ENCODE data around the gene DUOX1. TPM values are rescaled to one million over a fixed set of nuclear protein-coding genes. Genes with fewer than 3 reads are reported as not detected.

The DUOX1 gene
- polyA plus RNA-seq, 1 of the 3 experiments (the other 2 are of a cell fraction) = not detected

DNA sequence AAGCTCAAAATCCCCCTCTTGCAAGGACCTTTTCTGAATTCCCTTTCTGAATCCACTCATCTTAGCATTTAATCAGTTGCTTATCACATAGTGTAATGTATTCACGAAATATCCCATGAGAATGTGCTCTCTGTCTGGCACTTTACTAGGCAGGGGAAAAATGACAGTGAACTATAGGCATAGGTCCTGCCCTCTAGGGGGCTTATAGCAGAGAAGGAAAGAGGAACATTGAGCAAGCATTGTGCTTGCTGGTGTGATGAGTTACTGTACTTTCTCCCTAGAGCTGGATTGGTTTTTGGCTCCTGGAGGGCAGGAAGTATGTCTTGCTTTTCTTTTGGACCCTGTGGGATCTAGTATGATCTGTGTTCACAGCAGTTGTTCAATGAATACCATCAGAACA lies 42.3 kb upstream of the DUOX1 start:
- DNase-seq = no peak
- Histone ChIP-seq H3K27me3 (ENCODE audit: insufficient read depth) (0 out of 2 replicates have a peak, but pooled peaks cover 8% of the 10 kb centered on the region), H3K9me2 (no peaks in the 10 kb centered on the region), H3K36me3 (replicated peaks in 1 of 2; ENCODE audit: control insufficient read depth in 1 of 2, insufficient read depth in 2 of 2, low read length in 1 of 2) (no peaks in the 10 kb centered on the region), H3K9me3 (no peaks in the 10 kb centered on the region), H3K4me1 (ENCODE audit: control insufficient read depth in 1 of 2, insufficient read depth in 2 of 2, low read depth in 1 of 2, low read length in 1 of 2) (no peaks in the 10 kb centered on the region), H2AFZ (ENCODE audit: low read depth) (no peak overlapping the region), H3K79me2 (ENCODE audit: insufficient read depth) (no peaks in the 10 kb centered on the region), H3K4me3 (ENCODE audit: low read depth in 2 of 2, low read length in 1 of 2) (no peak overlapping the region), H3K4me2 (no peak overlapping the region), H4K20me1 (ENCODE audit: insufficient read depth) (no peaks in the 10 kb centered on the region), H3F3A (replicated peaks; ENCODE audit: insufficient read depth) (no peaks in the 10 kb centered on the region), H3K9ac (no peak overlapping the region), H3K27ac (ENCODE audit: low read depth in 2 of 2, low read length in 1 of 2) (no peak overlapping the region)
- 21% methylated on average over 1 of the region's 1 CpG for WGBS (ENCODE audit: low lambda C conversion rate)
- CTCF ChIA-PET = interaction anchor here (0.6 to 8.4 kb wide), 2 partner anchors 27 to 31 kb away, joined by 3 to 46 read pairs; partner anchors contain the start of gene DUOXA2
- TF ChIP-seq, protein P1, sequence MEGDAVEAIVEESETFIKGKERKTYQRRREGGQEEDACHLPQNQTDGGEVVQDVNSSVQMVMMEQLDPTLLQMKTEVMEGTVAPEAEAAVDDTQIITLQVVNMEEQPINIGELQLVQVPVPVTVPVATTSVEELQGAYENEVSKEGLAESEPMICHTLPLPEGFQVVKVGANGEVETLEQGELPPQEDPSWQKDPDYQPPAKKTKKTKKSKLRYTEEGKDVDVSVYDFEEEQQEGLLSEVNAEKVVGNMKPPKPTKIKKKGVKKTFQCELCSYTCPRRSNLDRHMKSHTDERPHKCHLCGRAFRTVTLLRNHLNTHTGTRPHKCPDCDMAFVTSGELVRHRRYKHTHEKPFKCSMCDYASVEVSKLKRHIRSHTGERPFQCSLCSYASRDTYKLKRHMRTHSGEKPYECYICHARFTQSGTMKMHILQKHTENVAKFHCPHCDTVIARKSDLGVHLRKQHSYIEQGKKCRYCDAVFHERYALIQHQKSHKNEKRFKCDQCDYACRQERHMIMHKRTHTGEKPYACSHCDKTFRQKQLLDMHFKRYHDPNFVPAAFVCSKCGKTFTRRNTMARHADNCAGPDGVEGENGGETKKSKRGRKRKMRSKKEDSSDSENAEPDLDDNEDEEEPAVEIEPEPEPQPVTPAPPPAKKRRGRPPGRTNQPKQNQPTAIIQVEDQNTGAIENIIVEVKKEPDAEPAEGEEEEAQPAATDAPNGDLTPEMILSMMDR (IDR thresholded peaks at IDR 0.05) = peak; percentile 10; the same call in 1 of the 2 replicates
- TF ChIP-seq ELF1 (IDR thresholded peaks at IDR 0.05) = no peak
- TF ChIP-seq, protein P2, sequence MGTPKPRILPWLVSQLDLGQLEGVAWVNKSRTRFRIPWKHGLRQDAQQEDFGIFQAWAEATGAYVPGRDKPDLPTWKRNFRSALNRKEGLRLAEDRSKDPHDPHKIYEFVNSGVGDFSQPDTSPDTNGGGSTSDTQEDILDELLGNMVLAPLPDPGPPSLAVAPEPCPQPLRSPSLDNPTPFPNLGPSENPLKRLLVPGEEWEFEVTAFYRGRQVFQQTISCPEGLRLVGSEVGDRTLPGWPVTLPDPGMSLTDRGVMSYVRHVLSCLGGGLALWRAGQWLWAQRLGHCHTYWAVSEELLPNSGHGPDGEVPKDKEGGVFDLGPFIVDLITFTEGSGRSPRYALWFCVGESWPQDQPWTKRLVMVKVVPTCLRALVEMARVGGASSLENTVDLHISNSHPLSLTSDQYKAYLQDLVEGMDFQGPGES (IDR thresholded peaks at IDR 0.05; ENCODE audit: low read depth, low read length) = no peak
- POLR2A ChIA-PET = no interaction called here

DNA sequence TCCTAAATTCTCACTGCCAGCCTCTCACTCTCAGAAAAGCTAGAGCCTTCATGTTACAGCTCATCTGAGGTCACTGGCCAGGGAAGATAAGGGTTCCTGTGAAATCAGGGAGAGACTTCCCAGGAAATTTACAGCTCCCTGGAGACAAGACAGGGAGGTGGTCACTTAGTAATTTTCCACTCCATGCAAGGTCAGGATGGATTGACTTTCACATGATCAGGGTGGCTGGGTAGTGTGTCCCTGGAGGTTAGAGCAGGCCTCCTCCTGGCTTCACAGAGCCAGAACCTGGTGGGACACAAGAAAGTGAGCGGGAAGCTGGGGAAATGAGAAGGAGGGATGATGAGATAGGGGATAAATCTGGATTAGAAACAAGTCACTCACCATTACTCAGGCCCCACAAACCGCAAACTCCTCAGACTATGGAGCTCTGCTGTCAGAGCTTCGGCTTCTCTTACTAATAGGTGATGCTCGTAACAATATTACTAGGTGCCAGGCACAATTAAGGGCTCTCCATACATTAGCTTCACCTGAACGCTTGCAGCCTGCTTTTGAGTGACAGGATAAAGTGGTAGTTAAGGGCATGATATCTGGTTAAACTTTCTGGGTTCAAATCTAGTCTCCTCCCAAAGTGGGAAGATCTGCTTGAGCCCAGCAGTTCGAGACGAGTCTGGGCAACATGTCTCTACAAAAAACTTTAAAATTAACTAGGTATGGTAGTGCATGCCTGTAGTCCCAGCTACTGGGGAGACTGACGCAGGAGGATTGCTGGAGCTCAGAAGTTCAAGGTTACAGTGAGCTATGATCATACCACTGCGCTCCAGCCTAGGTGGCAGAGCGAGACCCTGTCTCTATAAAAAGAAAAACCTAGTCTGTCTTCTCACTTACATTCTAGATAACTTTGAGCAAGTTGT lies 40.7 kb upstream of the DUOX1 start:
- Histone ChIP-seq H3K27me3 (ENCODE audit: insufficient read depth) (0 out of 2 replicates have a peak, but pooled peaks cover 8% of the 10 kb centered on the region), H3K4me1 (ENCODE audit: control insufficient read depth in 1 of 2, insufficient read depth in 2 of 2, low read depth in 1 of 2, low read length in 1 of 2) (no peaks in the 10 kb centered on the region), H3F3A (replicated peaks; ENCODE audit: insufficient read depth) (no peaks in the 10 kb centered on the region), H3K9me2 (no peaks in the 10 kb centered on the region), H3K27ac (ENCODE audit: low read depth in 2 of 2, low read length in 1 of 2) (no peak overlapping the region), H4K20me1 (ENCODE audit: insufficient read depth) (no peaks in the 10 kb centered on the region), H3K9me3 (no peaks in the 10 kb centered on the region), H3K79me2 (ENCODE audit: insufficient read depth) (no peaks in the 10 kb centered on the region), H3K36me3 (replicated peaks in 1 of 2; ENCODE audit: control insufficient read depth in 1 of 2, insufficient read depth in 2 of 2, low read length in 1 of 2) (no peaks in the 10 kb centered on the region), H3K4me2 (no peak overlapping the region), H3K9ac (no peak overlapping the region), H2AFZ (ENCODE audit: low read depth) (no peak overlapping the region), H3K4me3 (ENCODE audit: low read depth in 2 of 2, low read length in 1 of 2) (no peak overlapping the region)
- DNase-seq = no peak
- TF ChIP-seq, protein P2 (IDR thresholded peaks at IDR 0.05; ENCODE audit: low read depth, low read length) = no peak
- no peak for TF ChIP-seq YY1 (IDR thresholded peaks at IDR 0.05; ENCODE audit: low read depth)
- no peak for TF ChIP-seq RFX5 (IDR thresholded peaks at IDR 0.05; ENCODE audit: low read length)
- TF ChIP-seq, protein P3, sequence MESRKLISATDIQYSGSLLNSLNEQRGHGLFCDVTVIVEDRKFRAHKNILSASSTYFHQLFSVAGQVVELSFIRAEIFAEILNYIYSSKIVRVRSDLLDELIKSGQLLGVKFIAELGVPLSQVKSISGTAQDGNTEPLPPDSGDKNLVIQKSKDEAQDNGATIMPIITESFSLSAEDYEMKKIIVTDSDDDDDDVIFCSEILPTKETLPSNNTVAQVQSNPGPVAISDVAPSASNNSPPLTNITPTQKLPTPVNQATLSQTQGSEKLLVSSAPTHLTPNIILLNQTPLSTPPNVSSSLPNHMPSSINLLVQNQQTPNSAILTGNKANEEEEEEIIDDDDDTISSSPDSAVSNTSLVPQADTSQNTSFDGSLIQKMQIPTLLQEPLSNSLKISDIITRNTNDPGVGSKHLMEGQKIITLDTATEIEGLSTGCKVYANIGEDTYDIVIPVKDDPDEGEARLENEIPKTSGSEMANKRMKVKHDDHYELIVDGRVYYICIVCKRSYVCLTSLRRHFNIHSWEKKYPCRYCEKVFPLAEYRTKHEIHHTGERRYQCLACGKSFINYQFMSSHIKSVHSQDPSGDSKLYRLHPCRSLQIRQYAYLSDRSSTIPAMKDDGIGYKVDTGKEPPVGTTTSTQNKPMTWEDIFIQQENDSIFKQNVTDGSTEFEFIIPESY (IDR thresholded peaks at IDR 0.05; ENCODE audit: borderline replicate concordance, low read depth) = no peak
- TF ChIP-seq NFIC (IDR thresholded peaks at IDR 0.05; ENCODE audit: borderline replicate concordance) = no peak
- no peak for TF ChIP-seq FOSL2 (IDR thresholded peaks at IDR 0.05; ENCODE audit: borderline replicate concordance, low read depth)
- TF ChIP-seq, protein P4, sequence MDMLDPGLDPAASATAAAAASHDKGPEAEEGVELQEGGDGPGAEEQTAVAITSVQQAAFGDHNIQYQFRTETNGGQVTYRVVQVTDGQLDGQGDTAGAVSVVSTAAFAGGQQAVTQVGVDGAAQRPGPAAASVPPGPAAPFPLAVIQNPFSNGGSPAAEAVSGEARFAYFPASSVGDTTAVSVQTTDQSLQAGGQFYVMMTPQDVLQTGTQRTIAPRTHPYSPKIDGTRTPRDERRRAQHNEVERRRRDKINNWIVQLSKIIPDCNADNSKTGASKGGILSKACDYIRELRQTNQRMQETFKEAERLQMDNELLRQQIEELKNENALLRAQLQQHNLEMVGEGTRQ (IDR thresholded peaks at IDR 0.05; ENCODE audit: borderline replicate concordance, low read depth, low read length) = no peak
- no peak for TF ChIP-seq RXRA (IDR thresholded peaks at IDR 0.05; ENCODE audit: borderline replicate concordance, low read depth)
- TF ChIP-seq, protein P5, sequence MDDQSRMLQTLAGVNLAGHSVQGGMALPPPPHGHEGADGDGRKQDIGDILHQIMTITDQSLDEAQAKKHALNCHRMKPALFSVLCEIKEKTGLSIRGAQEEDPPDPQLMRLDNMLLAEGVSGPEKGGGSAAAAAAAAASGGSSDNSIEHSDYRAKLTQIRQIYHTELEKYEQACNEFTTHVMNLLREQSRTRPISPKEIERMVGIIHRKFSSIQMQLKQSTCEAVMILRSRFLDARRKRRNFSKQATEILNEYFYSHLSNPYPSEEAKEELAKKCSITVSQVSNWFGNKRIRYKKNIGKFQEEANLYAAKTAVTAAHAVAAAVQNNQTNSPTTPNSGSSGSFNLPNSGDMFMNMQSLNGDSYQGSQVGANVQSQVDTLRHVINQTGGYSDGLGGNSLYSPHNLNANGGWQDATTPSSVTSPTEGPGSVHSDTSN (IDR thresholded peaks at IDR 0.05) = no peak
- POLR2A ChIA-PET = no interaction called here
- CTCF ChIA-PET = interaction anchor here (0.7 to 8.4 kb wide), 4 partner anchors 21 to 116 kb away, joined by 3 to 46 read pairs (median 3); no protein-coding TSS in a partner anchor
- WGBS (ENCODE audit: low lambda C conversion rate) = 58% methylated on average over 10 of the region's 10 CpGs
